Brain microvascular endothelial cell (primary cell): Measurements from ENCODE around the gene SPOCD1.

ENCODE experiments used
- DNase-seq: peaks from one replicate; pipeline ENCODE4 v3.0.0-alpha.2; 2020
- H3K27ac ChIP-seq: fragments of 250-450 bp; sonication (Bioruptor Pico); 2 replicates; pipeline ENCODE4 v1.5.1; 2020; ENCODE audit warnings: mild to moderate bottlenecking, moderate library complexity
- H3K27me3 ChIP-seq: fragments of 250-450 bp; sonication (Bioruptor Pico); replicated peaks from 2 replicates; pipeline ENCODE4 v1.5.1; 2020; ENCODE audit warnings: mild to moderate bottlenecking
- H3K36me3 ChIP-seq: fragments of 250-450 bp; sonication (Bioruptor Pico); replicated peaks from 2 replicates; pipeline ENCODE4 v1.5.1; 2020; ENCODE audit warnings: mild to moderate bottlenecking
- H3K4me3 ChIP-seq: 2 replicates; pipeline ENCODE4 v1.5.1; 2011; ENCODE audit warnings: low read depth, mild to moderate bottlenecking, control low read depth, low read length, moderate library complexity
- in situ Hi-C: cut with HindIII; loops from 2 replicates; pipeline ENCODE4 v1.10.0; 2017; ENCODE audit warnings: low sequenced_read_pairs, low pct_ligation_motif_present
- TF ChIP-seq, protein P1 (sequence below): IDR thresholded peaks from 2 replicates; pipeline ENCODE4 v1.5.1; 2011; ENCODE audit warnings: low read depth, mild to moderate bottlenecking, moderate library complexity, low read length, control low read depth, inconsistent platforms; ENCODE audit errors: missing control alignments

Gene SPOCD1

DNA sequence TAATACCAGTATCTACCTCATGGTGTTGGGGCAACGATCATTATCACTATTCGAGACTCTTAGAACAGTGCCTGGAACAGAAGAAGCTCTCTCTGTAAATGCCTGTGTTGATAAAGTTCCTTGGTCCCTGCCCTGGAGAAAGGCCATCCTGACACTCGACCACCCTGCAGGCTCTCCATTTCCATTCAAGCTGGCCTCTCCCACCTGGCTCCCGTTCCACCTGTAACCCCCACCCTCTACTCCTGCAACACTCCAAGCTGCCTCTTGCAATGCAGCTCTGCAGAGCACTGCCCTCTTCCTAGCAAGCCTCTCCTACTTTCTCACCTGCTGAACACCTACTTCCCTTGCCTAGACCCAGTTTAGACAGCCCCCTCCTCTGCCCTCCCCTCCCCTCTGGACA lies 6.1 kb downstream of the SPOCD1 start:
- no peak overlapping the region for H3K4me3 ChIP-seq
- H3K27ac ChIP-seq, result no peak overlapping the region
- H3K27me3 ChIP-seq, result no peaks in the 10 kb centered on the region
- TF ChIP-seq, protein P1, sequence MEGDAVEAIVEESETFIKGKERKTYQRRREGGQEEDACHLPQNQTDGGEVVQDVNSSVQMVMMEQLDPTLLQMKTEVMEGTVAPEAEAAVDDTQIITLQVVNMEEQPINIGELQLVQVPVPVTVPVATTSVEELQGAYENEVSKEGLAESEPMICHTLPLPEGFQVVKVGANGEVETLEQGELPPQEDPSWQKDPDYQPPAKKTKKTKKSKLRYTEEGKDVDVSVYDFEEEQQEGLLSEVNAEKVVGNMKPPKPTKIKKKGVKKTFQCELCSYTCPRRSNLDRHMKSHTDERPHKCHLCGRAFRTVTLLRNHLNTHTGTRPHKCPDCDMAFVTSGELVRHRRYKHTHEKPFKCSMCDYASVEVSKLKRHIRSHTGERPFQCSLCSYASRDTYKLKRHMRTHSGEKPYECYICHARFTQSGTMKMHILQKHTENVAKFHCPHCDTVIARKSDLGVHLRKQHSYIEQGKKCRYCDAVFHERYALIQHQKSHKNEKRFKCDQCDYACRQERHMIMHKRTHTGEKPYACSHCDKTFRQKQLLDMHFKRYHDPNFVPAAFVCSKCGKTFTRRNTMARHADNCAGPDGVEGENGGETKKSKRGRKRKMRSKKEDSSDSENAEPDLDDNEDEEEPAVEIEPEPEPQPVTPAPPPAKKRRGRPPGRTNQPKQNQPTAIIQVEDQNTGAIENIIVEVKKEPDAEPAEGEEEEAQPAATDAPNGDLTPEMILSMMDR, result no peak
- H3K36me3 ChIP-seq, result no peaks in the 10 kb centered on the region
- in situ Hi-C loops, result no loop called here
- no peak for DNase-seq

DNA sequence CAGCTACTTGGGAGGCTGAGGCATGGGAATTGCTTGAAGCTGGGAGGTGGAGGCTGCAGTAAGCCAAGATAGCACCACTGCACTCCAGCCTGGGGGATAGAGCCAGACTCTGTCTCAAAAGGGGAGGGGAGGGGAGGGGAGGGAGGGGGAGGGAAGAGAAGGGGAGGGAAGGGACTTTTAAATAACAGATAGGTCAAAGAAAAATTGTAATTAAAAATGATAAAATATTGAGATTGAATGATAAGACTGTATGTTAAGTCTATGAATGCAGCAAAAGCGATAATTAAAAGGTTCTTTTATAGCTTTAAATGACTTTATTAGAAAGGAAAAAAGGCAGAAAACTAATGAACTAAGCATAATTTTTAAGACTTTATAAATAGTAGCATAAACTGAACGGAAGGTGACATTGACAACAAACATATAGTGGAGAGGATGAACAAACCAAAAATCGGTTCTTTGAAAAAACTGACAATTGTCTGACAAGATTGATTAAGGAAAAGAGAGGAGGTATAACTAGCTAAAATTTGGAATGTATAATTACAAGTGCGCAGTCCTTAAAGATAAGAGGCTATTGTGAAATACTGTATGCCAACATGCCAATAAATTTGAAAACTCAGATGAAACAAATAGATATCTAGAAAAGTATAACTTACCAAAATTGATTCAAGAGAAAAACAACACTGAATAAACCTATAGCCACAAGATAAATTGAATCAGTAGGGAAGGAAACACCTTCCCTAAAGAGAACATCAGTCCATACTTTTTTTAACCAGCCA lies 8.4 kb downstream of the SPOCD1 start:
- Histone ChIP-seq H3K27me3 (no peaks in the 10 kb centered on the region), H3K27ac (no peak overlapping the region), H3K4me3 (no peak overlapping the region), H3K36me3 (no peaks in the 10 kb centered on the region)
- TF ChIP-seq, protein P1, result no peak
- DNase-seq, result no peak
- in situ Hi-C loops, result no loop called here

DNA sequence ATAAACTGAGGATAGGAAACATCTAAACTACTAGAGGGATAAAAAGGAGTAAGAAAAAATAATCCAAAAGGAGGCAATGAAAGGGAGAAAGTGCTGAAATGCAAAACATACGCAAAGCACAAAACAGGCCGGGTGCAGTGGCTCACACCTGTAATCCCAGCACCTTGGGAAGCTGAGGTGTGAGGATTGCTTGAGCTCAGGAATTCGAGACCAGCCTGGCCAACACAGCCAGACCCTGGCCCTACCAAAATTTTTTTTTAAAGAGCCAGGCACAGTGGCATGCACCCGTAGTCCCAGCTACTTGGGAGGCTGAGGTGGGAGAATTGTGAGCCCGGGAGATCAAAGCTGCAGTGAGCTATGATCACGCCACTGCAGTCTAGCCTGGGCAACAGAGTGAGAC lies 10.5 kb downstream of the SPOCD1 start:
- H3K36me3 ChIP-seq, result no peaks in the 10 kb centered on the region
- in situ Hi-C loops, result no loop called here
- DNase-seq, result no peak
- no peaks in the 10 kb centered on the region for H3K27me3 ChIP-seq
- no peak overlapping the region for H3K4me3 ChIP-seq
- H3K27ac ChIP-seq, result no peak overlapping the region
- TF ChIP-seq, protein P1, result no peak

DNA sequence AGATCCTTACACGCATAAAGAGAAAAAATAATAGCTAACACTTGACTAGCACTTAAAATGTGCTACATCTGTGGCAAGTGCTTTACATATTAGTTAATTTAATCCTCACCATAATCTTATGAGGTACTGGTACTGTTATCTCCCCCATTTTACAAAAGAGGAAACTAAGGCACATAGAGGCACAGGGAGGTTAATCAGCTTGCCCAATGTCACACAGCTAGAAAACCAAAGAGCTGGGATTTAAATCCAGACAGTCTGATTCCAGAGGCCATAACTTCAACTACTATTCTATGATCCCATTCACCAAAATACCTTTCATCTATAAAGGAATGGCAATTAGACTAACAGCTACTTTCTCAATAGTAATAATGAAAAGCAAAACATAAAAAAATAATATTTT lies 11.7 kb downstream of the SPOCD1 start:
- Histone ChIP-seq H3K4me3 (no peak overlapping the region), H3K36me3 (no peaks in the 10 kb centered on the region), H3K27me3 (no peaks in the 10 kb centered on the region), H3K27ac (no peak overlapping the region)
- DNase-seq, result no peak
- in situ Hi-C loops, result no loop called here
- TF ChIP-seq, protein P1, result no peak

DNA sequence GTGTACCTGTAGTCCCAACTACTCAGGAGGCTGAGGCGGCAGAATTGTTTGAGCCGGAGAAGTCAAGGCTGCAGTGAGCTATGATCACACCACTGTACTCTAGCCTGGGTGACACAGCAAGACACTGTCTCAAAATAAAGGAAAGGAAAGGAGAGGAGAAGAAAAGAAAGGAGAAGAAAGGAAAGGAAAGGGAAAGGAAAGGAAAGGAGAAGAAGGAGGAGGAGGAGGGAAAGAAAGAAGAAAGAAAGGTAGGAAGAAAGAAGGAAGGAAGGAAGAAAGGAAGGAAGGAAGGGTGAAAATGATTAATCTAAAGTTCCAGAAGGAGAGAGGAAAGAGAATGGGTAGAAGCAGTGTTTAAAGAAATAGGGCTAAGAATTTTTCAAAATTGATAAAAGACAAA lies 12.2 kb downstream of the SPOCD1 start:
- H3K27me3 ChIP-seq, result no peaks in the 10 kb centered on the region
- in situ Hi-C loops, result no loop called here
- no peak overlapping the region for H3K4me3 ChIP-seq

More for the DNA sequence above, 12.2 kb downstream of the SPOCD1 start:
- H3K36me3 ChIP-seq, result no peaks in the 10 kb centered on the region
- no peak for DNase-seq
- H3K27ac ChIP-seq, result no peak overlapping the region
- TF ChIP-seq, protein P1, result no peak
